GM12891 (cell line): Measurements from ENCODE around the gene RCE1.

ENCODE experiments used
- DNase-seq: peaks from one replicate; pipeline ENCODE4 v3.0.0; 2011; ENCODE audit warnings: low spot score; ENCODE audit not compliant: insufficient read length
- FAIRE-seq: peaks from 2 replicates; lab custom pipeline; 2011; peaks lifted over from hg19 to GRCh38; lab: Jason Lieb, UNC
- PAX5 ChIP-seq: IDR thresholded peaks from 2 replicates; pipeline ENCODE4 v1.6.1; 2011; ENCODE audit warnings: low read length, moderate library complexity, mild to moderate bottlenecking; ENCODE audit not compliant: insufficient read depth, severe bottlenecking
- POLR2A ChIP-seq: IDR thresholded peaks from 2 replicates; pipeline ENCODE4 v1.6.1; 2011; ENCODE audit warnings: low read depth, low read length, control low read depth
- POLR2AphosphoS5 ChIP-seq: IDR thresholded peaks from 2 replicates; pipeline ENCODE4 v1.6.1; 2011; ENCODE audit warnings: low read depth, low read length, control low read depth
- POU2F2 ChIP-seq: IDR thresholded peaks from 2 replicates; pipeline ENCODE4 v1.6.1; 2011; ENCODE audit warnings: low read depth, mild to moderate bottlenecking, control low read depth, low read length, moderate library complexity
- SPI1 ChIP-seq: IDR thresholded peaks from 2 replicates; pipeline ENCODE4 v1.6.1; 2011; ENCODE audit warnings: low read depth, low read length, control low read depth
- TAF1 ChIP-seq: IDR thresholded peaks from 2 replicates; pipeline ENCODE4 v1.6.1; 2011; ENCODE audit warnings: low read depth, low read length, control low read depth

RCE1 gene

GRCh38 chr11:66858186-66858938 is 15.1 kb downstream of the RCE1 start:
- TF ChIP-seq PAX5 (no peak), POU2F2 (no peak), POLR2A (no peak), POLR2AphosphoS5 (no peak)
- DNase-seq (no peak), FAIRE-seq (no peak)

DNA sequence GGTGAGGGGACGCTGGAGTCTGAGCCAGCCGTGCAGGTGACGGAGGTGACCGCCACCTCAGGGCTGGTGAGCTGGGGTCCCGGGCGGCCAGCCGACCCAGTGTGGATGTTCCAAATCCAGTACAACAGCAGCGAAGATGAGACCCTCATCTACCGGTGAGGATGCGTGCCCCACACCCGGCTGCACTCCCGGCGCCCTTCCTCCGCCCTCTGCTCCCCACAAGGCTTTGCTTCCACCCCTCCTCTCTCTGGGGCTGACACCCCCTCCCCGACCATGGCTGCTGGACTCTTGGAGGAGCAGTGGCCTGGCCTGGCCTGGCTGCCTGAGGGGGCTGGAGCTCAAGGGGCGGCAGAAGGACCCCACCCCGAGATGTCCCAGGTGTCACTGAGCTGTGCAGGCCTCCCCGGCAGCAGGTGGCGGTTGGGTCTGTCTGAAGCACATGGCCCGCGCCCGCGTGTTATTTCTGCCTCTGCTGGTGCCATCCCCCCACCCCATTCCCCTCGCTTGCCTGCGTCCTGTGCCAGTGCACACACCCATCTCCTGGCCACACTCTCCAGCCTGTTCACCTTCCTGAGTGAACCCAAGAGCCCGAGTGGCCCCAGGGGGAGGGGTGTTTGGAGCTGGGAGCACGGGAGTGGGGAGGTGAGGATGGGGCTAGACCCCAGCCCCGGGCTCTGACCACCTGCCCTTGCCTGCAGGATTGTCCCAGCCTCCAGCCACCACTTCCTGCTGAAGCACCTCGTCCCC is 15.9 kb downstream of the RCE1 start:
- TF ChIP-seq SPI1 (no peak), TAF1 (no peak), POLR2AphosphoS5 (no peak), POU2F2 (no peak), POLR2A (no peak), PAX5 (no peak)
- FAIRE-seq (no peak), DNase-seq (no peak)

DNA sequence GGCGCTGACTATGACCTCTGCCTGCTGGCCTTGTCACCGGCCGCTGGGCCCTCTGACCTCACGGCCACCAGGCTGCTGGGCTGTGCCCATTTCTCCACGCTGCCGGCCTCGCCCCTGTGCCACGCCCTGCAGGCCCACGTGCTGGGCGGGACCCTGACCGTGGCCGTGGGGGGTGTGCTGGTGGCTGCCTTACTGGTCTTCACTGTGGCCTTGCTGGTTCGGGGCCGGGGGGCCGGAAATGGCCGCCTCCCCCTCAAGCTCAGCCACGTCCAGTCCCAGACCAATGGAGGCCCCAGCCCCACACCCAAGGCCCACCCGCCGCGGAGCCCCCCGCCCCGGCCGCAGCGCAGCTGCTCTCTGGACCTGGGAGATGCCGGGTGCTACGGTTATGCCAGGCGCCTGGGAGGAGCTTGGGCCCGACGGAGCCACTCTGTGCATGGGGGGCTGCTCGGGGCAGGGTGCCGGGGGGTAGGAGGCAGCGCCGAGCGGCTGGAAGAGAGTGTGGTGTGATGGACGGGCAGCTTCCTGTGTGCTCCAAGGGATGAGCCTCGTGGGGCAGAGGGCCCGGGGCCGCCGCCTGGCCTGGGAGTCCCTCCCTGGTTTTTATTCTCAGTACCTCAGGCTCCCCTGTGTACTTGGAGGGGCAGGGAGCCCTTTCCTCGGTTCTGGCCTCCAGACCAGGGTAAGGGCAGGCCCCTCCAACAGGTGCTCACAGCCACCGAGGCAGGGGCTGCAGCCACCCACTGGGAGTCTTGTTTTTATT is 16.6 kb downstream of the RCE1 start:
- no peak for FAIRE-seq
- TF ChIP-seq PAX5, result no peak
- TF ChIP-seq POLR2A, result no peak
- no peak for TF ChIP-seq POU2F2
- TF ChIP-seq TAF1, result no peak
- TF ChIP-seq SPI1, result no peak
- TF ChIP-seq POLR2AphosphoS5, result no peak

DNA sequence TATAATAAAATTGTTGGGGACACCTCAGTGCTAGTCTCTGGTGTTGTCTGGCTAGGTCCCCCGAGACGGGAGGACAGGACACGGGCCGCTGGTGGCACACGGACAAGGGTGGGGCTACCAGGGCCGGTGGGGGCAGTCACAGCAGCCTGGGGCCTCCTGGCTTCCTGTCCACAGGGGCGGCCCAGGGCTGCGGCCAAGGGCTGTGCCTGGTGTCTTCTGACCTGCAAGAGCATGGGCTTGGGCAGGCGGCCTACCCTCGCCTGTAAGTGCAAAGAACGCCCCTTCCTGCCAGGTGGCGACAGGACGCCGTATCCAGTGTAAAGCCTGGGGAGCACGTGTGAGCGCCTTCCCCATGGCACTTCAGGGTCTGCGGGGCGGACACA is 17.2 kb downstream of the RCE1 start:
- TF ChIP-seq SPI1 (no peak), POU2F2 (no peak), POLR2AphosphoS5 (no peak), TAF1 (no peak)
- FAIRE-seq (no peak), DNase-seq (no peak)

More for the DNA sequence above, 16.6 kb downstream of the RCE1 start:
- DNase-seq, result no peak

DNA sequence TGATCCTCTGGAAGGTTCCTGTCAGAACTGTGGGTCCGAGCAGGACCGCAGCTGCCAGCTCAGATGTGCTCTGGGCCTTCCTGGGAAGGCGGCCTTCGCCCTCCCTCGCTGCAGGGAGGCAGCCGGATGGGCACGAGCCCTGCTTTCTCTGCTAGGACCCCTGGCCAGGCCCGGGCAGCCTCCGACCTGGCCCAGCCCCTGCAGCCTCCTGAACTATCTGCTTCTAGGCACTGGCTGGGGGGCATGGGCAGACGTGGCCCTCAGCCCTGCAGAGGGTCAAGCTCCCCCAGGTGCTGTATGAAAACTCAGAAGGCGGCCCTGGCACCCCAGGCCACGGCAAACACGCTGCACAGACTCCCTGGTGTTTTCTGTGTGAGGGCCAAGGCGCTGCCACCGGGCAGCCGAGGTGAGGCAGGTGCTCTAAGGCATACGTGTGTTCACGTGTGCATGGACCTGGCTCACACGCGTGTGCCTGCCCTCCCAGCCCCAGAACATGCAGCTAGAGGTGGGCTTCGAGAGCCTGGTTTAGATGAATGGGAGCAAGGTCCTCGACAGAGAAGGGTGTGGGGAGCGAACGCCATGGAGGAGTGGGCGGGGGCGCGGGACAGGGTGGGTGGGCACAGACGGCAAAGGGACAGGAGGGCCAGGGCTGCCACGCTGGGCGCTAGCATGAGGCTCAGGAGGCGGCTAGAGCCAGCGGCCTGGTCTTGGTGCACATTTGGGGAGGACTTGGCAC is 18.0 kb downstream of the RCE1 start:
- FAIRE-seq (no peak), DNase-seq (no peak)
- TF ChIP-seq PAX5 (no peak), SPI1 (no peak), POLR2AphosphoS5 (no peak), POLR2A (no peak), POU2F2 (no peak), TAF1 (no peak)

GRCh38 chr11:66861774-66862558 is 18.7 kb downstream of the RCE1 start:
- no peak for DNase-seq
- FAIRE-seq, result no peak
- TF ChIP-seq POLR2AphosphoS5, result no peak
- TF ChIP-seq POLR2A, result no peak
- no peak for TF ChIP-seq SPI1
- no peak for TF ChIP-seq POU2F2
- no peak for TF ChIP-seq TAF1
- TF ChIP-seq PAX5, result no peak

GRCh38 chr11:66862559-66863037 is 19.4 kb downstream of the RCE1 start:
- FAIRE-seq (no peak), DNase-seq (no peak)
- TF ChIP-seq SPI1 (no peak), POLR2AphosphoS5 (no peak), PAX5 (no peak), POLR2A (no peak), POU2F2 (no peak), TAF1 (no peak)

- TF ChIP-seq TAF1 (no peak), SPI1 (no peak), POLR2AphosphoS5 (no peak), PAX5 (no peak), POLR2A (no peak), POU2F2 (no peak)
- DNase-seq (no peak), FAIRE-seq (no peak)
Measured at GRCh38 chr11:66863428-66864125, 20.3 kb downstream of the RCE1 start.
